Measurements from ENCODE around the gene TTC39A. TPM values are rescaled to one million over a fixed set of nuclear protein-coding genes. Genes with fewer than 3 reads are reported as not detected.
A peak's percentile ranks its signal among the peaks of the same experiment; 100 is the strongest.
"Not testable (repeated sequence)": the region's sequence is repeated elsewhere in the genome, so short reads cannot be mapped to it uniquely, and the experiment has no call there.

TTC39A gene
- polyA plus RNA-seq, 5 donors: 7.8 to 12.9 (median 10.2) TPM

DNA sequence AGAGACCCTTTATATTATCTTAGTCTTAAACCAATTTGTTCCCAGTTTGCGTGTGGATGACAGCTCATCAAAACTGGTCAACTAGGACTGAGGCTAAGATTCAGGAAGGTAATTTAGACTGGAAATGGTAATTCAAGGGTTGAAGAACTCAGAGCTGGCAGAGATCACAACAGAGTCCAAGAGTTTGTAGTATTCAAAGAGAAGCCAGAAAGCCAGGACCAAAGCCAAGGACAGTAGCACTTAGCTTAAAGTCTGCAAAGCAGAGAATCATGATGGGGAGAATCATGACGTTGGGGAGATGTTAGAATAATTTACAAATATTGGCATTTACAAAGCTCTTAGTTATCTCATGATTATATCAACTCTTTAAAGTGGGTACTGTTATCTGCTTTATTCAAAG lies 61.7 kb downstream of the TTC39A start:
- no peak for DNase-seq

DNA sequence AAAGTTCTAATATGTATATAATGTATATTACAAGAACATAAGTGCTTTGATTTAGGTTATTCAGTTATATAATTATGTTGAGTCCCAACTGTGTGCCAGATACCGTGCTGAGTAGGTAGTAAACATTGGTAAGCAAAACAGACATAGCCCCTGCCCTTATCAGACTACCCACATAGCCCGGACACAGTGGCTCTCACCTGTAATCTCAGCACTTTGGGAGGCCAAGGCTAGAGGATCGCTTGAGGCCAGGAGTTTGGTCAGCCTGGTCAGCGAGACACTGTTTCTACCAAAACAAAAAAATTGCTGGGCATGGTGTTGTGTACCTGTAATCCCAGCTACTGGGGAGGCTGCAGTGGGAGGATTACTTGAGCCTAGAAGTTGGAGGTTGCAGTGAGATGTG lies 63.6 kb downstream of the TTC39A start:
- DNase-seq: no peak

DNA sequence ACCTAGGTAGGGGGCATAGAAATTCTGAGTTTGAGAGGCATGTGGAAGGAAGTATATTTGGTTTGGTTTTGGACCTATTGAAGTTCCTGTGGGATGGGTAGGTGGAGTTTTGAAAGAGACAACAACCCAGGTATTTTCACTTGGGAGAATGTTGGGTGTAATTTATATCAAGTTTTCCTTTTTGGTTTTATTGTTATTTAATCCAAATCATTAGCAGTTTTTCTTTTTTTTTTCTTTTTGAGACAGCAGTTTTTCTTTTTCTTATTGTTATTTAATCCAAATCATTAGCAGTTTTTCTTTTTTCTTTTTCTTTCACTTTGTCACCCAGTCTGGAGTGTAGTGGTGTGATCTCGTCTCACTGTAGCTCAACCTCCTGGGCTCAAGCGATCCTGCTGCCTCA lies 64.2 kb downstream of the TTC39A start:
- DNase-seq: no peak

DNA sequence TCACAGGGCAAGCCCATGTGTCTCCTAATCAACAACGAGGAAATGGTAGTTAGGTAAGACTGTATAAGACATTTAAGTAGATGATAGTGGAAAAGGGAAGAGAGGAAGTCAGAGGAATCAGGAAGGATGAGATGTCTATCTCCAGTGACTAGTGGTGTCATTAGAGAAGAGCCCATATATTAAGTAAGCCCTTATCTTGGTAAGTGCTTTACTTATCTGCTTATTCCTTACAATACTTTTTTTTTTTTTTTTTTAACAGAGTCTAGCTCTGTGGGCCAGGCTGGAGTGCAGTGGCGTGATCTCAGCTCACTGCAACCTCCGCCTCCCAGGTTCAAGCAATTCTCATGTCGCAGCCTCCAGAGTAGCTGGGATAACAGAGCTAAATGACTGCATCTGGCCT lies 64.7 kb downstream of the TTC39A start:
- no peak for DNase-seq

DNA sequence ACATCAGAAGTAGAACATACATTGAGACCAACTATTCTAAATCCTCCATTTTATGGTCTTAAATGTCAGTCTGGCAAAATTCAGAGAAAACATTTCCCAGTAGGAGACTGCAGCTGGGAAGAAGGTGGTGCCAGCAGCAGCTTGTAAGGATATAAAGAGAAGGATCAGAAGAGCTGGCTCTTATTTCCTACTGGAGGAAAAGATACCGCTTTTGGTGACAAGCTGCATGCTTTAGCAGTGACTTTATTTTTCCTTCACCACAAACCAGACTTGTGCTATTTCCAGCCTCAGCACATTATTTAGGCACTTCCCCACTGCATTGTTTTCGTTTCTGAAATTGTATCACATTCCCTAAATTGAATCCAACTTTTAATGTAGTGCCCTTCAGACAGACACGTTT lies 65.9 kb downstream of the TTC39A start:
- peak in 1 of 2 donors; percentile 15 for DNase-seq

DNA sequence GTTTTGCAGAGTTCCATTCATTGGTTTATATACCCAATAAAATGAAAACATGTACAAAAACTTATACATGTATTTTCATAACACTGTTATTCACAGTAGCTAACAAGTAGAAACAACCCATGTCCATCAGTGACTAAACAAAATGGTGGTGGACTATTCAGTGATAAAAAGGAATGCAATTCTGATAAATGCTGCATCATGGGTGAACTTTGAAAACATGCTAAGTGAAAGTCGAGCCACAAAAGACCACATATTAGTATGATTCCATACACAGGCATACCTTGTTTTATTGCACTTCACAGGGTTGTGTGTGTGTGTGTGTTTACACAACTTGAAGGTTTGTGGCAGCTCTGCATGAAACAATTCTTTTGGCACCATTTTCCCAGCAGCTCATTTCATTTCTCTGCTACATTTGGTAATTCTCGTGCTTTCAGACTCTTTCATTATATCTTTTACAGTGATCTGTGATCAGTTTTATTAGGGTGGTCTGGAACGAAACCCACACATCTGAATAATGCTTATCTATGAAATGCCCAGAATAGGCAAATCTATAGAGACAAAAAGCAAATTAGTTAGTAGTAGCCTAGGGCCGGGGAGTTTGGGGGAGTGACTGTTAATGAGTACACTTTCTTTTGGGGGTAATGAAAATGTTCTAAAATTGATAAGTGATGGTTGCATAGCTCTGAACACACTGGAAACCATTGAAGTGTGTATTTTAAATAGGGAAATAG lies 67.0 kb downstream of the TTC39A start:
- DNase-seq: no peak

DNA sequence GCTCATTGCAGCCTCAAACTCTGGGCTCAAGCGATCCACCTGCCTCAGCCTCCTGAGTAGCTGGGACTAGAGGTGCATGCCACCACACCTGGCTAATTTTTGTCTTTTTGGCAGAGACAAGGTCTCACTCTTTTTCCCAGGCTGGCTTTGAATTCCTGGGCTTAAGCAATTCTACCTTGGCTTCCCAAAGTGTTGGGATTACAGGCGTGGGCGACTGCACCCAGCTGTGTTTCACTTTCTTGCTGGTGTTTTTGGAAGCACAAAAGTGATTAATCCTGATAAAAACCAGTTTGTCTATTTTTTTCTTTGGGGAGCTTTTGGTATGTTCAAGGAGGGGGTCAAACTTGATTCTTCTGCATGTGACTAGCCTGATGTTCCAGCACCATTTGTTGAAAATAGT lies 75.0 kb downstream of the TTC39A start:
- no peak for DNase-seq

DNA sequence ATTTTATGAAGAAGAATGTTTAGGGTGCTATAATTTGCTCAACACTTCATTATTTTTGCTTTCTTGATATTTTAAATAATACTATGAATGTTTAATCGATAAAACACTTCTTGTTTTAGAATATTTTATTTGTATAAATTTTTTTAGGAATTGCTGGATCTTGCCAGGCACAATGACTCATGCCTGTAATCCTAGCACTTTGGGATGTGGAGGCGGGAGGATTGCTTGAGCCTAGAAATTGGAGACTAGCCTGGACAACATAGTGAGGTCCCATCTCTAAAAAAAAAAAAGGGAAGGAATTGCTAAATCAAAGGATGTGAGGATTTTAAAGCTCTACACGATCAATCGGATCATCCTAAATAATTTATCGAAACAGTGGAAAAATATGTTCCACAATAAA lies 76.7 kb downstream of the TTC39A start:
- DNase-seq: no peak

DNA sequence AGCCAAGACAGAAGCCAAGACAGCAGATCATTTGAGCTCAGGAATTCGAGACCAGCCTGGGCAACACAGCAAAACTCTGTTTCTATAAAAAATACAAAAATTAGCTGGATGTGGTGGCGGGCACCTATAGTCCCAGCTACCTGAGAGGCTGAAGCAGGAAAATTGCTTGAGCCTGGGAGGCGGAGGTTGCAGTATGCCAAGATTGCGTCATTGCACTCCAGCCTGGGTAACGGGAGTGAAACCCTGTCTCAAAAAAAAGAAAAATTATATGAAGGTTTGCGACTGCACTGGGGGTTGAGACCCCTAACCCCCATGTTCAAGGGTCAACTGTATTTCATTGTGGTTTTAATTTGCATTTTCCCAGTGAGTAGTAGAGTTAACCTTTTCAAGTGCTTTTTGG lies 78.0 kb downstream of the TTC39A start:
- no peak for DNase-seq

DNA sequence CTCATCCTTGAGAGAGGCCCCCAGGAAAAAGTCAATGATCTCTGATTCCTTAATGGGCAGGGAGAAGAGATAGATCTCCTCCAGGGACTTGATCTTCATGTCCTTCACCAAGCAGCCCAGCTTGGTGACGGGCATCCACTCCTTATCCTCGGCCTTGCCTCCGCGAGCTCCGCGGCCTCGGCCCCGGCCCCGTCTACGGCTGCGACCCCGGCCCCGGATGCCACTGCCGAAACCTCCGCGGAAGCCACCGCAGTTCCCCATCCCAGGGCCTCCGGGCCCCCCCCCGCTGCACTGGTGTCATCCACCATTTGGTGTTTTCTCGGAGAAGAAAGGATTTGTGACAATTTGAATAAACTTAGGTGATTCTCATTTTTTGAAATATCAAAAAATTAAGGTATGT lies 79.2 kb downstream of the TTC39A start:
- DNase-seq: not testable (repeated sequence)

DNA sequence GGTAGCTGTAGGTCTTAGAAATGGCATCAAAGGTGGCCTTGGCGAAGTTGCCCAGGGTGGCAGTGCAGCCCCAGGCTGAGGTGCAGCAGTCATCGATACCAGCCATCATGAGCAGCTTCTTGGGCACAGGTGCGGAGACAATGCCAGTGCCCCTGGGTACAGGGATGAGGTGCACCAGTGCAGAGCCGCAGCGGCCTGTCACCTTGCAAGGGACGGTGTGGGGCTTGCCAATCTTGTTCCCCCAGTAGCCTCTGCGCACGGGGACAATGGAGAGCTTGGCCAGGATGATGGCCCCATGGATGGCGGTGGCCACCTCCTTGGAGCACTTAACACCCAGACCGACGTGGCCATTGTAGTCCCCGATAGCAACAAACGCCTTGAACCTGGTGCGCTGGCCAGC lies 79.6 kb downstream of the TTC39A start:
- DNase-seq: not testable (repeated sequence)

DNA sequence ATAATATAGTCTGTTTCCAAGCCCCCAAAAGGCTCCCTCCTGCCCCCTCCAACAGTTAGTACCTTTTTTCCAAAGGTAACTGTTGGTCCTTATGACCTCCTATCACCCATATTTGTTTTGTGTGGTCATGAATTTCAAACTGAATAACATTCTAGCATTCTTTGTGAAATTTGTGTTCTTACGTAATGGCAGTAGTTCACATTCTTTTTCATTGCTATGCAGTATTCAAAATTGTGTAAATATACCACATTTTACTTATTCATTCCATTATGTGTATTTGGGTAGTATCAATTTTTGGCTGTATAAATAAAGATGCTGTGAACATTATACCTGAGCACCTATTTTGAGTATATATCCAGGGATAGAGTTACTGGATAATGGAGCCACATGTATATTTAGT lies 80.9 kb downstream of the TTC39A start:
- DNase-seq: no peak

DNA sequence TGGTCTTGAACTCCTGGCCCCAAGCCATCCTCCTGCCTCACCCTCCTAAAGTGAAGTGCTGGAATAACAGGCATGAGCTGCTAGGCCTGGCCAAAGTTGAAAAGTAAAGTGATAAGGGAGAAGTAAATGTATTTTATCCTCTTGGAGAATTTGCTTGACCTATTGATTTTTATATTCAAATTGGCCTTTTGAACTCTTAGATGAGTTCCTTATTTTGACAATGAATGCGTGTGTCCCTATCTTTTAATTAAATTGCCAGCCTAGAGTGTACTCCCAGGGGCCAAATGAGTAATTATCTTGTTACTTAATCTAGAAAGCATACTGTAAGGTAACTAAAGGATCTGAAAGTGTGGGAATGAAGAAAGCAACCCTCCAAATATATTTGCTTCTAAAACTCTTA lies 82.9 kb downstream of the TTC39A start:
- no peak for DNase-seq

DNA sequence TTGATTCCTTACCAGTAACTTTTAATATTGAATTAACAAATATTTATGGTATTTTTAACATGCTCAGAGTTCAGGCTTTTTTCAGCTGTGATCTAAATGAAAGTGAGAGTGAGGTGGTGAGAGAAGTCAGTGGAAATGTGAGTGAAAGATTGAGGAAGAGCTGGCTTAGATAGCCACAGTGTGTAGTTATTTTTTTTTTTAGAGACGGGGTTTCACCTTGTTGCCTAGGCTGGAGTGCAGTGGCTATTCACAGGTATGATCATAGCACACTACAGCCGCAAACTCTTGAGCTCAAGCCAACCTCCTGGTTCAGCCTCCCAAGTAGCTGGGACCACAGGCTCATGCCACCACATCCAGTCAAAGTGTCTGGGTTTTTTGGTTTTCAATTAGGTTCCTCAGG lies 83.3 kb downstream of the TTC39A start:
- DNase-seq: no peak

DNA sequence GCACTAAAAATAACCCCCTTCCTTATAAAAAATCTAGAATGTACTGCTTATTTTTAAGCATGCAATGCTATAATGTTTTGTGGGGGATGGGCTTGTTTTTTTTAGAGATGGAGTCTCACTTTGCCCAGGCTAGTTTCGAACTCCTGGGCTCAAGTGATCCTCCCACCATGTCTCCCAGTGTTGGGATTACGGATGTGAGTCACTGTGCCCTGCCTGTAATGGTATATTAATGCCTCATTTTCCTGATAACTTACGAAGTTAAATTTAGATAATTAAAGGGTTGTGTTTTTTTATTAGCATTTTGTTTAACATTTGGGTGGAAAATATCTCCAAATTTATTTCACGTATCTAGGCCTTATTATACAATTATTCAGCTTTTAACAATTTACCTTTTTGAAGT lies 87.8 kb downstream of the TTC39A start:
- DNase-seq: no peak

DNA sequence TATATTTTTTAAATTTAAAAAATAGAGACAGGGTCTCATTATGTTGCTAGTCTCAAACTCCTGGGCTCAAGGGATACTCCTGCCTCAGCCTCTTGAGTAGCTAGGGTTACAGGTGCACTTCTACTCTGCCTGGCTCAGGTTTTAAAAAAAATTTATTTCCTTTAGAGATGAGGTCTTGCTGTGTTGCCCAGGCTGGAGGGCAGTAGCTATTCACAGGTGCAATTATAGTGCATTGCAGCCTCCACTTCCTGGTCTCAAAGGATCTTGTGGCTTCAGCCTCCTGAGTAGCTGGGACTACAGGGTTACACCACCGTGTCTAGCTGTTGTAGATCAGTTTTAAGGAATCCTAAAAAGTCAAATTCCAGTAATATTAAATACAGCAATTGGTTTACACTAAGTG lies 89.2 kb downstream of the TTC39A start:
- DNase-seq: no peak

DNA sequence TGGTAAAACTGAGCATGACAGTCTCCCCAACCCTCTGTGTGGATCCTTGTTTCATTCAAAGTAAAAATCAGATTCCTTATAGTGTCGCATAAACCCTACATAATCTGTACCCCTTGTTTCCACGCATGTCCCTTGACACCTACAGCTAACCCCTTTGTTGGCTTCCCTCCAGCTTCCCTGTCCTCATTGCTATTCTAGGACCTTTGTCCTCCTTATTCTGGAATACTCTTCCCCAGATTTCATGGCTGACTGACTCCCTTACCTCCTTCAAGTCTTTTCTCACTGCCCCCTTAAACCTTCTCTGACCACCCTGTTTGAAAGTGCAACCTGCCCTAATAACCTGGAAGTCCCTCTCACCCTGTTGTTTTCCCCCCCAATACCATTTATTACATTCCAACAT lies 90.3 kb downstream of the TTC39A start:
- DNase-seq: no peak

DNA sequence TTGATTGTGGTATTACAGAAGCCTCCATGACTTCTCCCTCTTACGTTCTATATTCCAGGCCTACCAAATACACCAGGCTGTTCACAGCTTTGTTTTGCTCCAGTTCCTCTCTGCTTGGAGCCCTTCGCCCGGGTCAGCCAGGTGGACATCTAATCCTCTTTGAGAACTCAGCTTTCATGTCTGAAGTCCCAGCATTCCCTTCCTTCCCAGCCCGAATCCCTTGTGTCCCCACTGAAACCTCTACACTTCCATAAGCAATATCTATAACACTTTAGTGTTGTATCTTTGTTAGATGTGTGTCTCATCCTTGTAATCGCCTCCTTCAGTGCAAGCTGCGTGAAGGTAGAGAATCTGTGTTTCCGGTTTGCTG lies 92.3 kb downstream of the TTC39A start:
- peak; percentile 15 to 25 for DNase-seq

DNA sequence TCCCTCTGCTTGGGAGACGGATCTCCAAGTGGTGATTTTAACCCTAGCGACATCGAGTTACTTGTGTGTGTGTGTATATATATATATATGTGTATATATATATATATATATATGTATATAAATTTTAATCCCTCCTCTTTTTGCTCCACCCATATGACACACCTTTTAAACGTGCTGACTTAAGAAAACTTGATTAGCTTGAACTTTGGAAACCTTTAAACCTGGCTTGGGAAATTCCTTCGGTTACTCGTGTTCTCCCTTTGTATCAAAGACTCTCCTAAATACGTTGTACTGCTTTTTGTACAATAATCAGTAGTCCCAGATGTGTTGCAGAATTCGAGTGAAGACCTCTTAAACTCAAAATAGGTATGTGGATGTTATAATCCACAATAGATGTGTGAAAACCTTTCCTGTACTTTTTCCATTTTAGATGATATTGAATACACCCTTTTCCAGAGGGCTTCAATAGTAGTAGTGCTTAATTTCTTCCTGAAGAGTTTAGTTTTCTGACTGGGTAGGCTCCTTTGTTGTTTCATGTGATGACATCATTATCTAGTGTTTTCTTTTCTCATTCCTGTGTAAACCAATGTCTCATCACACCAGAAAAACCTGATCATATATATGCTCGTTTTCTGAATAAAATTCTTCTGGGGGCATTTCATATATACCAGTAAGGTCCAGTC lies 92.9 kb downstream of the TTC39A start:
- no peak for DNase-seq
